IMR-90 (cell line): ENCODE data around the gene TNFRSF18. TPM values are rescaled to one million over a fixed set of nuclear protein-coding genes. Genes with fewer than 3 reads are reported as not detected.

Source experiments
- ATAC-seq: fragments of 200-7000 bp; cut with Tn5 transposase; 2 replicates; pipeline ENCODE4 v1.9.1; 2020; ENCODE audit warnings: low read depth, mild to moderate bottlenecking, moderate library complexity
- BruUV-seq: library from RNA; stranded (reverse); fragments of 400-500 nt; replicated peaks from 2 replicates; lab custom pipeline; 2021; lab: Mats Ljungman, UMichigan
- CTCF ChIA-PET: fragments of 300-600 bp; formaldehyde crosslinking; extraction: SDS; loops from one replicate; lab custom pipeline; 2021; ENCODE audit warnings: antibody characterized with exemption; lab: Yijun Ruan, JAX
- POLR2A ChIA-PET: fragments of 300-600 bp; sonication (Branson Sonifier 250); formaldehyde crosslinking; loops from one replicate; lab custom pipeline; 2022; ENCODE audit warnings: antibody characterized with exemption; ENCODE audit not compliant: unreplicated experiment; lab: Charles Lee
- DNase-seq: peaks from one replicate; pipeline ENCODE4 v3.0.0; 2013
- H2AFZ ChIP-seq: replicated peaks from 2 replicates; pipeline ENCODE3; 2013; ENCODE audit warnings: low read length, mild to moderate bottlenecking; ENCODE audit not compliant: poor library complexity
- H2AK5ac ChIP-seq: 2 replicates; pipeline ENCODE4 v1.6.1; 2013; ENCODE audit warnings: low read depth, low read length, inconsistent platforms
- H2AK9ac ChIP-seq: replicated peaks from 2 replicates; pipeline ENCODE3; 2013; ENCODE audit warnings: mild to moderate bottlenecking, low read depth, low read length, moderate library complexity; ENCODE audit not compliant: poor library complexity
- H2BK120ac ChIP-seq: 2 replicates; pipeline ENCODE4 v1.6.1; 2013; ENCODE audit warnings: low read depth, low read length, inconsistent platforms
- H2BK15ac ChIP-seq: 3 replicates; pipeline ENCODE4 v1.6.1; 2013; ENCODE audit warnings: low read depth, low read length, inconsistent platforms
- H2BK20ac ChIP-seq: 2 replicates; pipeline ENCODE4 v1.6.1; 2013; ENCODE audit warnings: low read depth, mild to moderate bottlenecking, inconsistent platforms, low read length, moderate library complexity
- H2BK5ac ChIP-seq: 2 replicates; pipeline ENCODE4 v1.6.1; 2013; ENCODE audit warnings: mild to moderate bottlenecking, low read depth, low read length, inconsistent platforms; ENCODE audit not compliant: poor library complexity, severe bottlenecking
- H3K14ac ChIP-seq: replicated peaks from 2 replicates; pipeline ENCODE4 v1.6.1; 2013; ENCODE audit warnings: low read depth, low read length, inconsistent platforms
- H3K18ac ChIP-seq: 2 replicates; pipeline ENCODE4 v1.6.1; 2013; ENCODE audit warnings: low read depth, low read length, control low read depth
- H3K23ac ChIP-seq: 2 replicates; pipeline ENCODE4 v1.6.1; 2013; ENCODE audit warnings: low read depth, low read length, inconsistent platforms
- H3K27ac ChIP-seq: 2 replicates; pipeline ENCODE4 v1.5.1; 2013; ENCODE audit warnings: mild to moderate bottlenecking, control low read depth, low read length; ENCODE audit not compliant: insufficient read depth
- H3K27me3 ChIP-seq: 2 replicates; pipeline ENCODE4 v1.6.1; 2013; ENCODE audit warnings: low read length; ENCODE audit not compliant: control insufficient read depth, insufficient read depth
- H3K36me3 ChIP-seq: 2 replicates; pipeline ENCODE4 v1.6.1; 2013; ENCODE audit warnings: low read length, mixed read lengths; ENCODE audit not compliant: control insufficient read depth, insufficient read depth
- H3K4ac ChIP-seq: 2 replicates; pipeline ENCODE4 v1.6.1; 2013; ENCODE audit warnings: low read depth, low read length, inconsistent platforms
- H3K4me1 ChIP-seq: 2 replicates; pipeline ENCODE4 v1.6.1; 2013; ENCODE audit warnings: low read length, mixed read lengths; ENCODE audit not compliant: control insufficient read depth, insufficient read depth
- H3K4me2 ChIP-seq: 2 replicates; pipeline ENCODE4 v1.6.1; 2013; ENCODE audit warnings: low read depth, mild to moderate bottlenecking, control low read depth, low read length, moderate library complexity
- H3K4me3 ChIP-seq: 2 replicates; pipeline ENCODE4 v1.5.1; 2013; ENCODE audit warnings: low read depth, mild to moderate bottlenecking, control low read depth, low read length, moderate library complexity; ENCODE audit not compliant: insufficient read depth
- H3K56ac ChIP-seq: 2 replicates; pipeline ENCODE4 v1.6.1; 2013; ENCODE audit warnings: low read length, inconsistent platforms; ENCODE audit not compliant: insufficient read depth; ENCODE audit errors: extremely low read depth
- H3K79me1 ChIP-seq, 2 experiments: 2 replicates each; pipeline ENCODE4 v1.6.1; 2013; ENCODE audit warnings: low read length in 2 of 2, inconsistent platforms in 1 of 2, low read depth in 1 of 2
- H3K9ac ChIP-seq: 2 replicates; pipeline ENCODE4 v1.6.1; 2013; ENCODE audit warnings: low read depth, low read length, control low read depth
- H3K9me1 ChIP-seq: 2 replicates; pipeline ENCODE4 v1.6.1; 2013; ENCODE audit warnings: low read length, inconsistent platforms; ENCODE audit not compliant: insufficient read depth
- H3K9me3 ChIP-seq: 2 replicates; pipeline ENCODE4 v1.6.1; 2013; ENCODE audit warnings: low read length; ENCODE audit not compliant: control insufficient read depth, insufficient read depth
- H4K20me1 ChIP-seq: 2 replicates; pipeline ENCODE4 v1.6.1; 2013; ENCODE audit warnings: low read length, inconsistent platforms; ENCODE audit not compliant: insufficient read depth
- H4K5ac ChIP-seq: 2 replicates; pipeline ENCODE4 v1.6.1; 2013; ENCODE audit warnings: mild to moderate bottlenecking, low read depth, low read length, control low read depth
- H4K8ac ChIP-seq, 2 experiments: 2 replicates each; pipeline ENCODE4 v1.6.1; 2013; ENCODE audit warnings: low read depth in 2 of 2, low read length in 2 of 2, control low read depth in 1 of 2, inconsistent platforms in 1 of 2
- H4K91ac ChIP-seq: 2 replicates; pipeline ENCODE4 v1.6.1; 2013; ENCODE audit warnings: low read depth, low read length, inconsistent platforms; ENCODE audit not compliant: insufficient read depth
- BHLHE40 ChIP-seq: fragments of 150-350 bp; IDR thresholded peaks from 2 replicates; pipeline ENCODE4 v1.6.1; 2016; ENCODE audit warnings: mild to moderate bottlenecking, low read depth, low read length
- CEBPB ChIP-seq: IDR thresholded peaks from 2 replicates; pipeline ENCODE4 v1.6.1; 2012; ENCODE audit warnings: low read depth, low read length, improper control_type of control experiment
- CTCF ChIP-seq: conservative IDR thresholded peaks from 2 replicates; pipeline ENCODE4 v1.5.1; 2012; ENCODE audit warnings: mild to moderate bottlenecking, low read depth, low read length, improper control_type of control experiment
- FOS ChIP-seq: fragments of 150-350 bp; IDR thresholded peaks from 2 replicates; pipeline ENCODE4 v1.6.1; 2016; ENCODE audit warnings: low read depth, low read length
- NFE2L2 ChIP-seq: fragments of 150-350 bp; IDR thresholded peaks from 2 replicates; pipeline ENCODE4 v1.6.1; 2016; ENCODE audit warnings: low read depth, mild to moderate bottlenecking, low read length
- RFX5 ChIP-seq: IDR thresholded peaks from 2 replicates; pipeline ENCODE4 v1.8.0; 2012; ENCODE audit warnings: low read depth, mild to moderate bottlenecking, low read length, moderate library complexity
- WGBS, 2 experiments: methylation state at CpG; one replicate each; pipeline versions ENCODE4 v1.1.5 to v1.1.7; 2013; ENCODE audit warnings: missing lambda C conversion rate in 2 of 2; ENCODE audit not compliant: insufficient read length in 1 of 2; ENCODE audit errors: extremely low coverage in 2 of 2; 5-methylcytosine and 5-hydroxymethylcytosine counted together
- dilution Hi-C: fragments of 300-500 bp; cut with HindIII; formaldehyde crosslinking; loops from one replicate; pipeline ENCODE4 v1.14.3; 2018; ENCODE audit warnings: low sequenced_read_pairs; ENCODE audit not compliant: unreplicated experiment
- in situ Hi-C: fragments of 300-500 bp; cut with MboI; formaldehyde crosslinking; loops from 3 replicates; pipeline ENCODE4 v1.14.3; 2019; ENCODE audit warnings: low sequenced_read_pairs, inconsistent platforms, mixed read lengths
- intact Hi-C: fragments of 100-400 bp; cut with micrococcal nuclease; formaldehyde crosslinking; loops from 2 replicates; pipeline ENCODE4 v1.10.0; 2022
- polyA plus RNA-seq, 3 experiments: library from polyadenylated mRNA; depleted of rRNA; stranded (reverse); fragments of >200 nt; gene quantifications; 2 replicates each; pipeline ENCODE4 v1.2.3, GENCODE V29; 2012; ENCODE audit warnings: low replicate concordance in 1 of 3
- total RNA-seq: library from RNA; depleted of rRNA; stranded (reverse); fragments of >200 nt; gene quantifications from 2 replicates; pipeline ENCODE4 v1.2.3, GENCODE V29; 2012
- TF ChIP-seq, protein P1 (sequence below): fragments of 150-350 bp; IDR thresholded peaks from 2 replicates; pipeline ENCODE4 v1.6.1; 2017; ENCODE audit warnings: mild to moderate bottlenecking, antibody characterized with exemption, low read length, low read depth

TNFRSF18 gene
- total and polyA plus RNA-seq, 2 of the 4 experiments (the other 2 are of a cell fraction): 0.18 to 1.0 TPM

DNA sequence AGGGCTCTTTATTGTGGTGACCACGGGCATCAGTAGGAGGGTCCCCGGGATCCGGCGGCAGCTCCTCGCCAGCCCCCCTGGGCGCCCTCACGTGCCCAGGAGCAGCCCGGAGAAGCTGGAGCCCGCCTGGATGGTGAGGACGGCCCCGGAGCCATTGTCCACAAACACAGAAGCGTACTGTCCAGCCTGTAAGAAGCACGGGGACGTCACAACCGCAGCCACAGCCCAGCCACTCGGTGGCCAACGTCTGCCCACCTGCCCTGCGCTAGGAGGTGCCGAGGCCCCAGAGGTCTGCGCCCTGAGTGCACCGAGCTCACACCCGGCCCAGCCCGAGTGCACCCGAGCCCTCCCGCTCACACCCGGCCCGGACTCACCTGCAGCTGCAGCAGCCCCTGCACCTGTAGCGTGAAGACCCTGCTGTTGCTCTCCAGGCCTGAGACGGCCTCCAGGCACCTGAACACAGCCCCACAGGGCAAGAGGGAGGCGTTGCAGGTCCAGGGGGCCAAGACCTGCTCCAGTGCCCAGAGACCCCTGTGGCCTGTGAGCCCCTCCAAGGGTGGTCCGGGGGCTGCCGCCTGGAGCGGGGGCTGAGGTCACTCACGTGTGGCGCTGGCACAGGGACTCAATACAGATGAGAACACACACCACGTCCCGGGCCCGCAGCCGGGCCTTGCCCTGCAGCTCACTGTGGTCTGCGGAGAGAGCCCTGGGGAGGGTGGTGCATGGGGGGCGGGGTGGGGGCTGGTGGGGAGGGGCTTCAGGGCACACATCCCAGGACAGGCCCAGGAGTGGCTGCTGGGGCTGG is 36.3 kb upstream of the TNFRSF18 start:
- BruUV-seq: no TSS peak
- TF ChIP-seq BHLHE40 (no peak), CEBPB (no peak), FOS (no peak), NFE2L2 (no peak), CTCF (no peak), RFX5 (no peak)
- TF ChIP-seq, protein P1, sequence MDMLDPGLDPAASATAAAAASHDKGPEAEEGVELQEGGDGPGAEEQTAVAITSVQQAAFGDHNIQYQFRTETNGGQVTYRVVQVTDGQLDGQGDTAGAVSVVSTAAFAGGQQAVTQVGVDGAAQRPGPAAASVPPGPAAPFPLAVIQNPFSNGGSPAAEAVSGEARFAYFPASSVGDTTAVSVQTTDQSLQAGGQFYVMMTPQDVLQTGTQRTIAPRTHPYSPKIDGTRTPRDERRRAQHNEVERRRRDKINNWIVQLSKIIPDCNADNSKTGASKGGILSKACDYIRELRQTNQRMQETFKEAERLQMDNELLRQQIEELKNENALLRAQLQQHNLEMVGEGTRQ: no peak
- H2BK120ac ChIP-seq: no peak overlapping the region
- no peak overlapping the region for H2BK15ac ChIP-seq
- H3K9me3 ChIP-seq: no peaks in the 10 kb centered on the region
- no peak overlapping the region for H4K5ac ChIP-seq
- dilution Hi-C loops (no loop called here), intact Hi-C loops (no loop called here), in situ Hi-C loops (no loop called here)
- POLR2A ChIA-PET: no interaction called here
- 92% methylated on average over 29 of the region's 41 CpGs; no CpG with 5 or more reads in 1 of the 2 experiments for WGBS, 2 experiments
- no peak overlapping the region for H2AFZ ChIP-seq
- H3K36me3 ChIP-seq: peaks cover 2% of the 10 kb centered on the region; the same call in 1 of the 2 replicates
- no peak overlapping the region for H3K27ac ChIP-seq
- ATAC-seq (no peak), DNase-seq (no peak)
- H3K18ac ChIP-seq: no peak overlapping the region
- no peaks in the 10 kb centered on the region for H3K79me1 ChIP-seq
- no peak overlapping the region for H2AK9ac ChIP-seq
- H3K4me1 ChIP-seq: peaks cover 13% of the 10 kb centered on the region
- H3K9me1 ChIP-seq: no peaks in the 10 kb centered on the region
- no peak overlapping the region for H3K4ac ChIP-seq
- no peaks in the 10 kb centered on the region for H3K27me3 ChIP-seq
- H2BK20ac ChIP-seq: no peak overlapping the region
- H4K91ac ChIP-seq: no peak overlapping the region
- H3K14ac ChIP-seq: no peak overlapping the region
- no peak overlapping the region for H2BK5ac ChIP-seq
- H4K20me1 ChIP-seq: no peaks in the 10 kb centered on the region
- no peak overlapping the region for H2AK5ac ChIP-seq
- no peak overlapping the region for H4K8ac ChIP-seq
- no peak overlapping the region for H3K4me2 ChIP-seq
- H3K9ac ChIP-seq: no peak overlapping the region
- no peak overlapping the region for H3K56ac ChIP-seq
- CTCF ChIA-PET: no interaction called here
- no peak overlapping the region for H3K23ac ChIP-seq
- no peak overlapping the region for H3K4me3 ChIP-seq
